ENCODE measurements around the gene KIF15.

KIF15 gene

DNA sequence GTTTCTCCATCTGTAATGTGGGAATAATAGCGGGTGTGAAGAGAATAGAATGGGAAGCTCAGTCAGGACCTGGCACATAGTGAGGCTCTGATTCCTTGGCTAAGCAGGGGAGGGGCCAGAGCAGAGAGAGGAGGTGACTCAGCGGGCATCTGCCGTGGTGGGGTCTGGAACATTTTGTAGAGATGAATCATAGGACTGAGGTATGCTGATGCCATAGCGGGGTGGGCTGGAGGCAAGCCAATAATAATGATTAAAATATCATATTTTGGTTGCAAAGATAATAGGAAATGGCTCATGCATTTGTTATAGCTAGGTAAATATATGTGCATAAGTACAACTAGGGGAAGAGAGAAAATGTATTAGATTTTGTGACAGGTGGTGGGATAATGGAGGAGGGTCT, 124.0 kb downstream of the KIF15 start:
- no peak for DNase-seq

DNA sequence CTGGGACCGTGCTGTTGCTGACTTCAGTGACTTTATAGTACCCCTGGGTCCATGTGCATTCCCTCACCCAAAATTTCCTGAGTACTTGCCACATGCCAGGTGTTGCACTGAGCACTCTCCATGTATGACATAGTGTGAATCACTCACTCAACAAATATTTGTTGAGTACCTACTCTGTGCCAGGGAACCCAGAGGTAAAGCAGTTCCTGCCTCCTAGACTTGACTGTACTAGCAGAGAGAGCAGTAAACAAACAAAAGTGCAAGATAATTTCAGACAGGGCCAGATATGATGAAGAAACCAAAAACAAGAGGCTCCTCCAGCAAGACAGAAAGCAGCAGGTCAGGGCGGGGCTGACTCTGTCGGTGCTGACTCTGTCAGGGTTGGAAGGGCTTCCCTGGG, 125.0 kb downstream of the KIF15 start:
- DNase-seq, result no peak

DNA sequence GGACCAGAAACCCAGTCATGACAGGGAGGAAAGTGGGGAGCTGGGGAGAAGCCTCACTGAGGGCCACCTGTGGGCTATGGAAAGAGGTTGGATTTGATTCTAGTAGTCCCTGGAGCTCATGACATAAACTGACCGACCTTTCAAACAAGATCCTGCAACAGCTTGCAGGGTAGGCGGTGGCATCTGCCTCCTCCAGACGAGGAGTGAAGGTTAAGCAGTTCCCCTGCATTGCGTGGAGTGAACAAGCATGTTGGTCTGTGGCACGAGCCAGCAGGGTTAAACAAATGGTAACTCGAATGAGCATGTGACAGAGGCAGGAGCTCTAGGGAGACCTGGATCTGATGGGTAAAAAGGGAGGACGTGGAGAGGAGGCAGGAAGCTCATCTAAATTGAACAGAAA, 125.5 kb downstream of the KIF15 start:
- DNase-seq, result no peak

DNA sequence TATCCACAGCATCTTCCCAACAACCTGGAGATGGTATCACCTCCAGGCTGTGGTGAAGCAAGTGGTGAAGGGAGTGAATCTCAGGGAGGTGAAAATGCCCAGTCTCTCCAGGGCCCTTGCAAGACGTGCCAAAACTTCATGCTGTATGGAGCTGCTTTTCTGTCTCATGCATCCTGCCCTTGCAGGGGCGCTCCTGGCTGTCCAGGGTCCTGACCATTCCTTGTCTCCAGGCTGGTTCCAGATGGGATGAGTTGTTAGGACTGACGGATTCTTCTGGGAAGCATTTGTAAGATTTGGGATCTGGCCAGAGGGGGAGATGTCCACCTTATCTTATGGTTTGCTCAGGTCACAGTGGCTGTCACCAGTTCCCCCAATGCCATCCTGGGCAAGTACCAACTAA, 128.7 kb downstream of the KIF15 start:
- no peak for DNase-seq

DNA sequence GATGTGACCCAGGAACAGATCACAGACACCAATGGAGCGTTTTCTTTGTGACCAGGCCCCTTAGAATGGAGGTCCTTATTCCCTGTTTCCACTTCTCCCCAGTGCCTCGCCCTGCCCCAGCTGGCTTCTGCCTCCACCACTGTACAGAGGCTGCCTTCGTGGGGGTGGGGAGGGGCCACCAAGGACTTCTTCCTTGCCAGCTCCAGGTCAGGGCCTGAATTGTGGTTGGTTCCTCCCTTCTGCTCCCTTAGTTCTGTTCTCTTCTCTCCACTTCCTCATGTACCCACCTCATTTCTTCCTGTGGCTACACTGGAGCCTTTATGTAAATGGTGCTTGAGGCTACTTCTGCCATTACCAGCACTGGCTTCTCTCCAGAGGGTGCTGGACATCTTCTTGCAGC, 129.3 kb downstream of the KIF15 start:
- no peak for DNase-seq

DNA sequence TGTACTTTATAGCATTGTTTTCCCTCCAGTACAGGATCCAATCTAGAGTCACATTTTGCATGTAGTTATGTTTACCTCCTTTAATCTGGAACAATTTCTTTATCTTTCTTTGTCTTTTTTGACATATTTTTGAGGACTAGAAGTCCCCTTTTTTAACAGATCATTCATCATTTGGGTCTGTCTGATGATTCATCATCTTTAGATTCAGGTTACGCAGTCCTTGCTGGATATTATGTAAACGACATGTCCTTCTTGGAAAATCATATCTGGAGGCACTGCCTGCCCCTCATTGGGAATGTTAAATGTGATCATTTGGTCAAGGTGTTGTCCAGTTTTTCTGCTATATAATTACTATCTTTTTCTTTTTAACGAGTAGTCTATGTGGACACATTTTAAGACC, 131.1 kb downstream of the KIF15 start:
- DNase-seq, result no peak

DNA sequence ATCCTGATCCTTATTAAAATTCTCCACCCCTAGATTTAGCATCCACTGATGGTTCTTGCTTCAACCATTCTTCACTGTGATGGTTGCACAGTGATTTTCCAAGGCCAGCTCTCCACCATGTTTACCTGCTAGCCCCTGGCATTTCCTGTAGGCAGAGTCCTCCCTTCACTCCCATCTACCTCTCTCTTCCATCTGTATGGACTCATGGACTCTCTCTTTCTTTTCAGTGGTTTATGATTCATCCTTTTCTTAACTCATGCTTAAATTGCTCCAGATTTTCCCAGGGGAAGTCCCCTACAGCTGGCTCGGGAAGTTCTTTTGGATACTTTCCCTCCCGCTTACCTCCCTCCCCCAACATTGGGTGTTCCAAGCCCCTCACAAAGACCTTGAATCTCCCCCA, 131.5 kb downstream of the KIF15 start:
- DNase-seq, result no peak

DNA sequence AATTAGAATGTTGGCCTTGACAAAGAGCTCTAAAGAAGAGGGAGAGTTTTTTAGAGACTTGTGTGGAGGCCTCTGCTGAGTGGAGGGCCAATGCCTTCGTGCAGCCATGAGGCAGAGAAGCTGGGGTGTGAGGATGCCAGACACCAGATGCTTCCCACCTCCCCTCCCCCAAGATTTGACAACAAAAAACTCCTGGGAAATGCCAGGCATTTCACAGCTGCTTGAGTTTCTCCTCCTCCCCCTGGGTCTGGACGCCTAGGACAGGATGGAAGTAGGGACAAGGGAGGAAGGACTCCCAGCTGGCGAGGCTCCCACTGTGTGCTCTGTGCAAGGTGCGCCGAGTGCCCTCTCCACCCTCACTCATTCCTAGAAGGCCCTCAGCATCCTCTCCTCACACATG, 132.9 kb downstream of the KIF15 start:
- DNase-seq, result no peak

DNA sequence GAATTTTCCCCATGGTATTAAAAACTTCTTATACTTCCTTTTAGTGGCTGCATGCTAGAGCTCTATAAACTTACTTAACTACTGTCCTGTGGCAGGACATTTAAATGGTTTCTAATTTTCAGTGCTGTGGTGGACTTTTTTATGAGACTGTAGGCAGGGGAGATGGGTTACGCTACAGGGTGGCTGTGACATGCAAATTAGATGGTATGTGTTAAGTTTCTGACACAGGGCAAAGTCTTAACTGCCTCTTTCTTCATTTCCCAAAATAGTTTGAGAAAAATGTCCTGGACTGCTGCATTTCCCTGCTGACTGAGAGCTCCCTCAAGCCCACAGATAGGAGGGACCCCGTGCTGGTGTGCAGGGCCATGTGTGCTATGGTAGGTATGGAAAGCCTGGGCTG, 134.8 kb downstream of the KIF15 start:
- no peak for DNase-seq

DNA sequence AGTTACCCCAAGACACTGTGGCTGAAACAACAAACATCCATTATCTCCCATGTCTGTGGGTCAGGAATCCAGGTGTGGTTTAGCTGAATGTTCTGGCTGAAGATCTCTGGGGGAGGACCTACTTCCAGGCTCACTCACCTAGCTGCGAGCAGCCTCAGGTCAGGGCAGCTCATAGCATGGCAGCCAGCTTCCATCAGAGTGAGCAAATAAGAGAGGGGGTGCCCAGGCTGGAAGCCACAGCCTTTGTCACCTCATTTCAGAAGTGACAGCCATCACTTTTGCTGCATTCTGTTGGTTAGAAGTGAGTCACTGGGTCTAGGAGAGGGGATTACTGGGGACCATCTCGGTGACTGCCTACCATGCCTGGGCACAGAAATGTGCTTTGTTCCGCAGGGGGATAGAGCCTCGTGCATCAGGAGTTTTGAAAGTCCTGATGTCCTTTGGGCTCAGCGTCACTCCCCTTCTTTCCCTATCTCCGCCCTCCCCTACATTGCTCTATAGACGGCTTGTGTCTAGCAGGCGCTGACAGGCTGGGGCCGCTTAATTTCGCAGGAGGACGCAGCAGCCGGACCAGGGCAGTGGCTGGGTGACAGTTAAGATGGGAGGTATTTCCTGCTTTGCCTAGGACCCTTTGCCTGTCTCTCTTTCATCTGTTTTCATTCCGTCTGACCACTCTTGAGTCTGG, 138.2 kb downstream of the KIF15 start:
- DNase-seq, result no peak

DNA sequence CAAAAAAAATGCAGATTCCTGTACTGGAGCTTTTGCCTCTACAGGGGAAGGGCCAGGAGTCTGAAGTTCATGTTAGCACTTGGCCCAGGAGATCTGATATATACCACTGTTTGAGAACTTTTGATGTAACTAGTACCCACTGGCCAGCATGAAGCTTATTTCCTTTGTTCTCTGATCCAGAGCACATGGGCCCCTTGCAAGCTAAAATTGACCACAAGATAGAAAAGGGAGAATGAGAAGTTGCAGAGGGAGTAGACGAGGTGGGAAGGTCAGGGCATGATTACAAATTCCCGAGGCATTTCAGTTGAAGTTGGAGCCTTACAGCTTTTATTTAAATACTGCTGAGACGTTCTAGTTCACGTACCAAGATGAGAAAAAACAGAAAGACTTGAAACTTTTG, 141.0 kb downstream of the KIF15 start:
- no peak for DNase-seq
